NCI-H1417 treated with DMSO at 0.1 percent for 48 hours (cell line): Measurements from ENCODE around the gene RNU7-1.

Experiments used
- DNase-seq: peaks from one replicate; lab custom pipeline; 2025; lab: John Stamatoyannopoulos, UW

The RNU7-1 gene

DNA sequence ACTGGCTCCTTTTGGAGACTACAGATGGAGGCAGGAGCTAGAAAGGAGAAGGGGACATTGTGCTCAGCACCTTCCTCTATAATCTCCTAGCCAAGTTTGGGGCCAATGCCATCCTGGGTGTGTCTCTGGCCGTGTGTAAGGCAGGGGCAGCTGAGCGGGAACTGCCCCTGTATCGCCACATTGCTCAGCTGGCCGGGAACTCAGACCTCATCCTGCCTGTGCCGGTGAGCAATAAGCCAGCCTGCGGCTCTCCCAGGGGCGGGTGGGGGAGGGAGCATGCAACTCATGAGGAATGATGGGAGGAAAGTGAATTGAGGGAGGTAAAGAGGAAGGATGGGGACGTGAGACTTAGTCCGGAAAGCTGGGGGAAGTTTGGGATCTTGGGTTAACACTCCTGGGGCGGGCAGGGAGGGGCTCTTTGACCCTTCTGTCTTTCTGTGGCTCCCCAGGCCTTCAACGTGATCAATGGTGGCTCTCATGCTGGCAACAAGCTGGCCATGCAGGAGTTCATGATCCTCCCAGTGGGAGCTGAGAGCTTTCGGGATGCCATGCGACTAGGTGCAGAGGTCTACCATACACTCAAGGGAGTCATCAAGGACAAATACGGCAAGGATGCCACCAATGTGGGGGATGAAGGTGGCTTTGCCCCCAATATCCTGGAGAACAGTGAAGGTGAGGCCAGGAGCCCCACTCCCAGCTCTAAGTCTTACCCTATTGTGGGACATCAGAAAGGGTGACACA is 26.0 kb upstream of the RNU7-1 start:
- no peak for DNase-seq

- DNase-seq, result no peak
Measured at GRCh38 chr12:6919588-6919987, 24.0 kb upstream of the RNU7-1 start.

DNA sequence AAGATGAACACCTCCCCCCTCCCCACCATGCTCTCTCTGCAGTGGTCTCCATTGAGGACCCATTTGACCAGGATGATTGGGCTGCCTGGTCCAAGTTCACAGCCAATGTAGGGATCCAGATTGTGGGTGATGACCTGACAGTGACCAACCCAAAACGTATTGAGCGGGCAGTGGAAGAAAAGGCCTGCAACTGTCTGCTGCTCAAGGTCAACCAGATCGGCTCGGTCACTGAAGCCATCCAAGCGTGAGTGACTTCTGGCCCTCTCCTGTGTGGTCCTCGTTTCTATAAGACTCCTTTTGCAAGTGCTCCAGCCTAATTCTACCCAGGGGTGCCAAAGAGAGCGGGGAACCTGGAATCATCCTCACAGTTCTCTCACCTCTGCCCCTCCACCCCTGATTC is 22.1 kb upstream of the RNU7-1 start:
- no peak for DNase-seq

GRCh38 chr12:6921996-6922946 is 21.3 kb upstream of the RNU7-1 start:
- no peak for DNase-seq

DNA sequence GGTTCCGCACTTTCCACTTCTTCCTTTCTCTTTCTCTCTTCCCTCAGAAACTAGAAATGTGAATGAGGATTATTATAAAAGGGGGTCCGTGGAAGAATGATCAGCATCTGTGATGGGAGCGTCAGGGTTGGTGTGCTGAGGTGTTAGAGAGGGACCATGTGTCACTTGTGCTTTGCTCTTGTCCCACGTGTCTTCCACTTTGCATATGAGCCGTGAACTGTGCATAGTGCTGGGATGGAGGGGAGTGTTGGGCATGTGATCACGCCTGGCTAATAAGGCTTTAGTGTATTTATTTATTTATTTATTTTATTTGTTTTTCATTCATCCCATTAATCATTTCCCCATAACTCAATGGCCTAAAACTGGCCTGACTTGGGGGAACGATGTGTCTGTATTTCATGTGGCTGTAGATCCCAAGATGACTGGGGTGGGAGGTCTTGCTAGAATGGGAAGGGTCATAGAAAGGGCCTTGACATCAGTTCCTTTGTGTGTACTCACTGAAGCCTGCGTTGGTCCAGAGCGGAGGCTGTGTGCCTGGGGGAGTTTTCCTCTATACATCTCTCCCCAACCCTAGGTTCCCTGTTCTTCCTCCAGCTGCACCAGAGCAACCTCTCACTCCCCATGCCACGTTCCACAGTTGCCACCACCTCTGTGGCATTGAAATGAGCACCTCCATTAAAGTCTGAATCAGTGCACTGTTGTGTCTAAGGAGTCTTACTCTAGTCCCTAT is 20.4 kb upstream of the RNU7-1 start:
- DNase-seq, result no peak

- no peak for DNase-seq
Measured at GRCh38 chr12:6923851-6924250, 19.8 kb upstream of the RNU7-1 start.

DNA sequence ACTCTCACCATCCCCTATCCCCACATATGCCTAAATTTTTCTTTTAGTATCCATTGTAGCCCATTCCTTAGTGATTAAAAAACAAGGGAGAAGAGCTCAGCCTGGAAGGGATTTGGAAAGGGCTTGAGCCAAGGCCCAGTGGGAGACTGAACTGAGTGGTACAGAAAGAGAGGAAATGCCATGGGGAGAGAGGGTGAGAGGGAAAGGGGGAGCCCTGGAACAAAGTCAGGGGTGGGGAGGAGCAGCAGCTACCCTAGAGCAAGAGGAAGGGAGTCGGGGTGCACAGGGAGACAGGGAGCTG is 18.4 kb upstream of the RNU7-1 start:
- no peak for DNase-seq

- no peak for DNase-seq
Measured at GRCh38 chr12:6925540-6926279, 17.9 kb upstream of the RNU7-1 start.

GRCh38 chr12:6927379-6928021 is 16.1 kb upstream of the RNU7-1 start, which contains the start of gene ATN1:
ATN1 (plus strand) TSS chr12:6927959; CDS start chr12:6934002, 6,043 bp downstream.
- peak; percentile 46 for DNase-seq

- no peak for DNase-seq
Measured at GRCh38 chr12:6928022-6928702, 15.5 kb upstream of the RNU7-1 start.

DNA sequence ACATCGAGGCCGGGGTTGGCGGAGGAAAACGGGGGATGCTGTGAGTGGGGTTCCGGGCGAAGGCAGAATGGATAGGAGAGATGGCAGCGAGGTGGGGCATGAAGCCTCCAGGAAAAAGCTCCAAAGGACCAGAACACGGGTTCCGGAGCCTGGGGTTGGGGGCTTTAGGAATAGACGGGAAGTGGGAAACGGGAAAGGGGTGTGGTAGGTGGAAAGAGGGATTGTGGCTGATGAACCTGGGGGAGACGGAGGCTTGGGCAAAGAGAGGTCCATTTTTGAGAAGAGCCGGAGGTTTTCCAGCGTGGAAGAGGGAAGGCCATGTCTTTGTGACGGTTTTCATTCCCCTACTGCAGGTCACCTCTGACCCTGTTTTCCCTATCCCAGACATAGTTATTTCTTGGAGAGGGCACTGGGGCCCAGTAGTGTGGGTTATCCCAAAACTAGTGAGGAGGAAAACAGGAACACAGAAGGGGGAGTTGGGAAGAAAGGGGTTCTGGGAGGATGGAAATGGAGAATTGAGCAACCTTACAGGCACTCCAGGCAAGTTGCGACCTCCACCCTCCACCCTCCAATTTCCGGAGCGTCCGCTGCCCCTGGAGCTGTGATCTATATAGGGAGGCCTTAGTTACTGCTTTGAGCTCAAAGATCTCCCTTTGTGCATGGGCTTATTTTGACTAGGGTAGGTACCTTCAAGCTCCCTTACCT is 14.8 kb upstream of the RNU7-1 start:
- no peak for DNase-seq

- no peak for DNase-seq
Measured at GRCh38 chr12:6929466-6930452, 13.9 kb upstream of the RNU7-1 start.

- no peak for DNase-seq
Measured at GRCh38 chr12:6932766-6933165, 10.8 kb upstream of the RNU7-1 start.

DNA sequence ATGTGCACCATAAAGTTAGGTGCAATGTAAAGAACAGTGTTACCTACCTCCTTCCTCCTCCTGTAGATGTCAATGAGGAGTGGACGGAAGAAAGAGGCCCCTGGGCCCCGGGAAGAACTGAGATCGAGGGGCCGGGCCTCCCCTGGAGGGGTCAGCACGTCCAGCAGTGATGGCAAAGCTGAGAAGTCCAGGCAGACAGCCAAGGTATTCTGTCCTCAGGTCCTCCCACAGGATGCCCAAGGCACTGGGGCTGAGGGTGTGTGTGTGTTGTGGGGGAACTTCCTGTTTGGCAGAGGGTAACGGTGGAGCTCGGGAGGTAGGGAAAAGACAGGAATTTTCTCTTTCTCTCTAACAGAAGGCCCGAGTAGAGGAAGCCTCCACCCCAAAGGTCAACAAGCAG is 9.5 kb upstream of the RNU7-1 start:
- DNase-seq, result no peak

- DNase-seq, result no peak
Measured at GRCh38 chr12:6935371-6936193, 8.0 kb upstream of the RNU7-1 start.

DNA sequence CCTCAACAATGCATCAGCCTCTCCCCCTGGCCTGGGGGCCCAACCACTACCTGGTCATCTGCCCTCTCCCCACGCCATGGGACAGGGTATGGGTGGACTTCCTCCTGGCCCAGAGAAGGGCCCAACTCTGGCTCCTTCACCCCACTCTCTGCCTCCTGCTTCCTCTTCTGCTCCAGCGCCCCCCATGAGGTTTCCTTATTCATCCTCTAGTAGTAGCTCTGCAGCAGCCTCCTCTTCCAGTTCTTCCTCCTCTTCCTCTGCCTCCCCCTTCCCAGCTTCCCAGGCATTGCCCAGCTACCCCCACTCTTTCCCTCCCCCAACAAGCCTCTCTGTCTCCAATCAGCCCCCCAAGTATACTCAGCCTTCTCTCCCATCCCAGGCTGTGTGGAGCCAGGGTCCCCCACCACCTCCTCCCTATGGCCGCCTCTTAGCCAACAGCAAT is 7.4 kb upstream of the RNU7-1 start:
- DNase-seq, result no peak

- DNase-seq, result no peak
Measured at GRCh38 chr12:6936636-6937480, 6.8 kb upstream of the RNU7-1 start.
